Adrenal gland (tissue), 12 donors: ENCODE measurements around the gene FBXL5. TPM values are rescaled to one million over a fixed set of nuclear protein-coding genes. Genes with fewer than 3 reads are reported as not detected.

Source experiments
- DNase-seq, 7 donors: peaks; one replicate each; pipeline ENCODE4 v3.0.0-alpha.2; 2019 to 2020
- H3K27ac ChIP-seq, 5 donors: fragments of 200-600 bp; sonication (generic) in 4 of 5; 1 replicate in 3 of 5; 2 replicates in 2 of 5; pipeline versions ENCODE4 v1.5.1 to v1.8.0; 2016 to 2020; ENCODE audit warnings: mild to moderate bottlenecking in 1 of 5
- H3K27me3 ChIP-seq: fragments of 200-600 bp; 2 replicates; pipeline ENCODE4 v1.8.0; 2021
- H3K36me3 ChIP-seq, 2 donors: fragments of 200-600 bp; replicated peaks in 1 of 2; 1 replicate in 1 of 2; 2 replicates in 1 of 2; pipeline versions ENCODE4 v1.5.1 to v1.8.0; 2018 to 2022
- H3K4me1 ChIP-seq, 2 donors: fragments of 200-600 bp; replicated peaks in 1 of 2; 1 replicate in 1 of 2; 2 replicates in 1 of 2; pipeline versions ENCODE4 v1.5.1 to v1.8.0; 2018 to 2021
- H3K4me3 ChIP-seq, 4 donors: fragments of 200-600 bp; sonication (generic) in 3 of 4; one replicate each; pipeline ENCODE4 v1.5.1; 2016 to 2018
- H3K9me3 ChIP-seq, 3 donors: fragments of 200-600 bp; sonication (generic) in 1 of 3; replicated peaks in 1 of 3; 1 replicate in 2 of 3; 2 replicates in 1 of 3; pipeline versions ENCODE4 v1.5.1 to v1.8.0; 2016 to 2021
- CTCF ChIP-seq, 6 experiments: fragments of 450-650 bp in 4 of 6; fragments of 200-600 bp in 2 of 6; sonication (generic) in 1 of 6; IDR thresholded peaks; 1 replicate in 5 of 6; 2 replicates in 1 of 6; pipeline versions ENCODE4 v1.5.1 to v1.8.0; 2016 to 2021; ENCODE audit warnings: antibody characterized with exemption in 6 of 6, mild to moderate bottlenecking in 2 of 6, moderate library complexity in 1 of 6
- POLR2A ChIP-seq, 2 donors: fragments of 450-650 bp; IDR thresholded peaks; one replicate each; pipeline ENCODE4 v1.6.1; 2017; ENCODE audit warnings: antibody characterized with exemption in 2 of 2, mild to moderate bottlenecking in 2 of 2, moderate library complexity in 1 of 2
- WGBS, 4 donors: extraction: QIAGEN DNeasy Blood & Tissue Kit in 2 of 4; methylation state at CpG; one replicate each; pipeline versions ENCODE4 v1.1.5 to v1.1.7; 2013 to 2017; 5-methylcytosine and 5-hydroxymethylcytosine counted together
- intact Hi-C, 2 donors: fragments of 100-400 bp; cut with DNase I; formaldehyde crosslinking; loops; one replicate each; pipeline versions ENCODE4 v1.14.1 to v1.15.0; 2022 to 2023
- polyA plus RNA-seq, 3 donors: library from polyadenylated mRNA; stranded (reverse); fragments of 200-250 nt in 2 of 3; fragments of 350-450 nt in 1 of 3; fragmentation: Illumina TruSeq in 1 of 3; extraction: RNeasy Lipid Tissue Mini Kit (QIAGEN cat#74804) in 1 of 3; gene quantifications; one replicate each; pipeline ENCODE4 v1.2.3, GENCODE V29; 2013 to 2014
- total RNA-seq, 9 donors: library from RNA; depleted of rRNA in 4 of 9; stranded (reverse); fragments of >200 nt in 4 of 9; fragments of 120-200 nt in 1 of 9; fragmentation: NEBNext Ultra II Directional in 1 of 9; extraction: Animal tissue kit (Norgen Biotek cat#: 25700) in 1 of 9; gene quantifications; one replicate each; pipeline versions ENCODE4 v1.1.0 to v1.2.4, GENCODE V29; 2013 to 2023
- donor health status: healthy with polysubstance abuse.
- donor health status: Bipolar disorder and iron deficiency.
- donor health status: DM: yes; HTN: yes; CAD: no.
- donor health status: DM: no; HTN: no; CAD: no.
- donor health status: DM: no; HTN: no; CAD: no.
- donor health status: DM: yes; HTN: yes; CAD: no.

Gene FBXL5
- total and polyA plus RNA-seq, 12 donors = 42.8 to 159 (median 113) TPM

DNA sequence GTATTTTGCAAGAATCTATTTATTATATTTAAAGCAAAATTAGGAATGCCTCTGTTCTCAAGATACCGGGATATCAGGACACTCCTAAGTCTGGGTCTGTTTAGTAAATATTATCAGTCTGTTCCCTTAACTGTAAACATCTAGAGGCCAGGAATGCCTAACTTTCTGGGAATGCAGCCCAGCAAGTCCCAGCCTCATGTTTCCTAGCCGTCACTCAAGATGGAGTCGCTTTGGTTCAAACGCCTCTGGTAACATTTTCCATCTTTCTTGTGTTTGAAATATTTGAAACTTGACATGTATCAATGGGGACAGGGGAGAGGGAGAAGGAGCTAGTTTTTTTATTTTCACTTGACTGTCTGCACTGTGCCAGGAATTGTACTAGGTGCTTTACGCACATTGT lies 85.4 kb downstream of the FBXL5 start:
- Histone ChIP-seq H3K36me3 (peaks cover 0 to 14% of the 10 kb centered on the region in 2 donors), H3K27ac (no peak overlapping the region), H3K4me1 (peaks cover 0 to 1% of the 10 kb centered on the region in 2 donors), H3K9me3 (no peaks in the 10 kb centered on the region), H3K4me3 (no peak overlapping the region), H3K27me3 (no peaks in the 10 kb centered on the region)
- 95 to 98% (median 97%) methylated on average over 5 of the region's 5 CpGs for WGBS, 4 donors
- intact Hi-C loops = no loop called here
- TF ChIP-seq POLR2A (IDR thresholded peaks at IDR 0.05) = no peak
- TF ChIP-seq CTCF (IDR thresholded peaks at IDR 0.05) = no peak
- DNase-seq = no peak

DNA sequence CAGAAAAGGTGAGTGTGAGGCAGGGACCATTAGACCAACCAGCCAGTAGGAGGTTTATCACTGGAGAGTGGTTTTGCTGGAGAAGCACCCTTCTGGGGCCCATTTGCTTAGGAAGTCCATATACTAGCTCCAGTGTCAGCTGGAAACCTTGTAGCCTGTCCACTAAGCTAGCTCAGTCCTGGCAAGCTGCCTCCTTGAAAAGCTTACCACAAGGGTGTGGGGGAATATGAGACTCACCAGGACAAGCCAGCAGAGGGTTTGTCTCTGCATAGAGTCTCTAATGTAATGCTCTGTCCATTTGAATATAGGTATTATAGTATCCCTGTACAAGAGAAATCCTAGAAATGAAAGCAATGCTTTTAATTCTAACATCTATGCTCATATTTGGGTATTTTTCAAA lies 86.3 kb downstream of the FBXL5 start:
- no peaks in the 10 kb centered on the region for H3K27me3 ChIP-seq
- intact Hi-C loops = no loop called here
- H3K9me3 ChIP-seq = no peaks in the 10 kb centered on the region
- no peak for DNase-seq
- no peak overlapping the region for H3K27ac ChIP-seq
- no peak overlapping the region for H3K4me3 ChIP-seq
- H3K4me1 ChIP-seq = no peaks in the 10 kb centered on the region
- TF ChIP-seq POLR2A (IDR thresholded peaks at IDR 0.05) (no peak), CTCF (IDR thresholded peaks at IDR 0.05) (no peak)
- peaks cover 0 to 14% of the 10 kb centered on the region in 2 donors for H3K36me3 ChIP-seq

DNA sequence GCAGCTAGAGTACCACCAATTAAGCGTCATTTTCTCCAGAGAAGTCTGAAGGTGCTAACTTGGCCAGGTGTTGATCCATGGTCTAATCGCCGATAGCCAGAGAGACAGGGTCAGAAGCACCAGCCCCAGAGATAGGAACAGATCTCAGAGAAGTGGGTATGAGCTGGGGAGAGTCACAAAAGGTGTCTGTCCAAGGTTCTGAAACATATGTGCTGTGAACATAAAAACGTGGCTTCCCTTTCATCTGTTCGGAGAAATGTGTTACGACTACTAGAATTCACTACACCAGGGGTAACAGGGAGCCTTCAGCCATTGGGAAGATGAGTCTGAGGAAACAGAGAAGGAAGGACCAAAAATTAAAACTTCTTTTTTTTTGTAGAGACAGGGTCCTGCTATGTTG lies 91.3 kb downstream of the FBXL5 start:
- 75 to 87% (median 81%) methylated on average over 6 of the region's 6 CpGs for WGBS, 4 donors
- H3K9me3 ChIP-seq = no peaks in the 10 kb centered on the region

DNA sequence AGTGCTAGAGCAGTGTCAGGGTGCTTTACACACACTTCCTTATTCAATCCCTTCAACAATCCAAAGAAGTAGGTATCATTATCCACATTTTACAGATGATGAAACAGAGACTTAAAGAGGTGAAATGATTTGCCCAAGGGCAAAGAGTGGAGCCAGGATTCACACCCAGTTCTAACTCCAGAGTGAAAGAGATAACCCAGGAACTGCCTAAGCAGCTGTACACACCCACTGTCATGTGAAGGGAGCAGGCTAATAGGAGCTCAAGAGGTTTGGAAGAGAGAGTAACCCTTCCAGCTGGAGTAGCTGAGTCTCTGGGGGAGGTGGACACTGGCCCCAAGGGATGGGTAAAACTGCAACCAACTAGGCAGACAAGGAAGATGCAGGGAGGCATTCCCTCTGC lies 92.5 kb downstream of the FBXL5 start:
- DNase-seq = no peak
- intact Hi-C loops = no loop called here
- Histone ChIP-seq H3K4me1 (no peaks in the 10 kb centered on the region), H3K4me3 (no peak overlapping the region), H3K27me3 (no peaks in the 10 kb centered on the region), H3K9me3 (no peaks in the 10 kb centered on the region), H3K36me3 (peaks cover 0 to 10% of the 10 kb centered on the region in 2 donors), H3K27ac (no peak overlapping the region)
- TF ChIP-seq CTCF (IDR thresholded peaks at IDR 0.05) (no peak), POLR2A (IDR thresholded peaks at IDR 0.05) (no peak)

More for the DNA sequence above, 91.3 kb downstream of the FBXL5 start:
- TF ChIP-seq POLR2A (IDR thresholded peaks at IDR 0.05) (no peak), CTCF (IDR thresholded peaks at IDR 0.05) (no peak)
- no peaks in the 10 kb centered on the region for H3K4me1 ChIP-seq
- H3K4me3 ChIP-seq = no peak overlapping the region
- intact Hi-C loops = no loop called here
- no peaks in the 10 kb centered on the region for H3K27me3 ChIP-seq
- H3K27ac ChIP-seq = no peak overlapping the region
- H3K36me3 ChIP-seq = peaks cover 0 to 14% of the 10 kb centered on the region in 2 donors
- DNase-seq = no peak
